GM12878 (cell line): ENCODE data around the gene PPP3CA. TPM values are rescaled to one million over a fixed set of nuclear protein-coding genes. Genes with fewer than 3 reads are reported as not detected.

Source experiments
- ATAC-seq: fragments of 200-7000 bp; cut with Tn5 transposase; 3 replicates; pipeline ENCODE4 v1.9.1; 2020; ENCODE audit warnings: mild to moderate bottlenecking, moderate library complexity
- BruUV-seq: library from RNA; stranded (reverse); fragments of 400-500 nt; replicated peaks from 2 replicates; lab custom pipeline; 2021; lab: Mats Ljungman, UMichigan
- CTCF ChIA-PET: fragments of 300-600 bp; sonication (Branson Sonifier 250); formaldehyde crosslinking; extraction: SDS; loops from one replicate; lab custom pipeline; 2021; ENCODE audit warnings: inconsistent platforms; lab: Yijun Ruan, JAX
- POLR2A ChIA-PET: fragments of 350-600 bp; formaldehyde crosslinking; extraction: SDS; loops from one replicate; lab custom pipeline; 2021; ENCODE audit warnings: inconsistent platforms; lab: Charles Lee
- RAD21 ChIA-PET: fragments of 300-600 bp; sonication (Branson Sonifier 250); formaldehyde crosslinking; loops from one replicate; lab custom pipeline; 2023; ENCODE audit warnings: antibody characterized with exemption; ENCODE audit not compliant: unreplicated experiment; lab: Charles Lee
- SMC1A ChIA-PET: fragments of 300-600 bp; sonication (Branson Sonifier 250); formaldehyde crosslinking; loops from one replicate; lab custom pipeline; 2023; ENCODE audit not compliant: unreplicated experiment, uncharacterized antibody; lab: Charles Lee
- DNase-seq: peaks from one replicate; pipeline ENCODE4 v3.0.0-alpha.2; 2011; ENCODE audit warnings: low read depth, low spot score
- FAIRE-seq: peaks from 3 replicates; lab custom pipeline; 2011; peaks lifted over from hg19 to GRCh38; lab: Jason Lieb, UNC
- H2AFZ ChIP-seq: 2 replicates; pipeline ENCODE4 v1.6.0; 2011; ENCODE audit warnings: low read depth, low read length, control low read depth; ENCODE audit not compliant: control insufficient read depth
- H3K27ac ChIP-seq: 2 replicates; pipeline ENCODE4 v1.5.1; 2011; ENCODE audit warnings: control low read depth; ENCODE audit not compliant: control insufficient read depth, insufficient read depth
- H3K27me3 ChIP-seq, 2 experiments: replicated peaks in 1 of 2; 2 replicates each; pipeline versions ENCODE4 v1.6.0 to v1.6.1; 2011; ENCODE audit warnings: low read length in 1 of 2; ENCODE audit not compliant: control insufficient read depth in 2 of 2, insufficient read depth in 2 of 2
- H3K36me3 ChIP-seq, 2 experiments: 2 replicates each; pipeline ENCODE4 v1.5.1; 2011; ENCODE audit warnings: low read length in 1 of 2; ENCODE audit not compliant: control insufficient read depth in 2 of 2, insufficient read depth in 2 of 2
- H3K4me1 ChIP-seq: 2 replicates; pipeline ENCODE4 v1.6.1; 2011; ENCODE audit warnings: mild to moderate bottlenecking, low read length, moderate library complexity, mixed read lengths; ENCODE audit not compliant: control insufficient read depth, insufficient read depth
- H3K4me2 ChIP-seq: 2 replicates; pipeline ENCODE4 v1.6.0; 2011; ENCODE audit warnings: control low read depth; ENCODE audit not compliant: control insufficient read depth, insufficient read depth
- H3K4me3 ChIP-seq: fragments of 200-600 bp; sonication (generic); 2 replicates; pipeline ENCODE4 v1.5.1; 2016
- H3K79me2 ChIP-seq: 2 replicates; pipeline ENCODE4 v1.6.0; 2011; ENCODE audit warnings: low read length; ENCODE audit not compliant: control insufficient read depth, insufficient read depth
- H3K9ac ChIP-seq: 2 replicates; pipeline ENCODE4 v1.8.0; 2011; ENCODE audit warnings: low read length, control low read depth, mixed read lengths; ENCODE audit not compliant: control insufficient read depth, insufficient read depth
- H3K9me3 ChIP-seq: replicated peaks from 3 replicates; pipeline ENCODE4 v1.5.1; 2011; ENCODE audit warnings: mild to moderate bottlenecking, low read length; ENCODE audit not compliant: control insufficient read depth, insufficient read depth
- H4K20me1 ChIP-seq: 2 replicates; pipeline ENCODE4 v1.6.0; 2011; ENCODE audit not compliant: control insufficient read depth, insufficient read depth
- ASH2L ChIP-seq: fragments of 300-600, 200-600 bp; sonication (generic); IDR thresholded peaks from 2 replicates; pipeline ENCODE4 v1.6.1; 2017; ENCODE audit warnings: low read depth, mild to moderate bottlenecking, borderline replicate concordance
- EED ChIP-seq: sonication (generic); IDR thresholded peaks from 2 replicates; pipeline ENCODE4 v1.6.1; 2016; ENCODE audit warnings: antibody characterized with exemption, low read depth
- FOXK2 ChIP-seq: fragments of 450-650 bp; IDR thresholded peaks from 2 replicates; pipeline ENCODE4 v1.6.1; 2017; ENCODE audit warnings: mild to moderate bottlenecking, moderate library complexity
- GATAD2B ChIP-seq: fragments of 450-650 bp; conservative IDR thresholded peaks from 2 replicates; pipeline ENCODE4 v1.6.1; 2017; ENCODE audit warnings: low read depth, mild to moderate bottlenecking, moderate library complexity
- KAT2A ChIP-seq: conservative IDR thresholded peaks from 2 replicates; pipeline ENCODE4 v1.6.1; 2011; ENCODE audit warnings: low read depth, low read length; ENCODE audit not compliant: control insufficient read depth
- POLR2A ChIP-seq: IDR thresholded peaks from 2 replicates; pipeline ENCODE4 v1.6.1; 2011; ENCODE audit warnings: low read depth, mild to moderate bottlenecking, low read length
- RAD51 ChIP-seq: fragments of 450-650 bp; IDR thresholded peaks from 2 replicates; pipeline ENCODE4 v1.6.1; 2016; ENCODE audit warnings: moderate library complexity, mild to moderate bottlenecking, inconsistent platforms
- WGBS: methylation state at CpG from one replicate; pipeline ENCODE4 v1.1.6; 2016; ENCODE audit warnings: low lambda C conversion rate; ENCODE audit not compliant: insufficient replicate concordance, insufficient coverage; ENCODE audit errors: missing lambda C conversion rate; 5-methylcytosine and 5-hydroxymethylcytosine counted together
- in situ Hi-C: fragments of 300-500 bp; cut with MboI; formaldehyde crosslinking; loops from 9 replicates; pipeline ENCODE4 v1.14.3; 2018; ENCODE audit warnings: mixed read lengths
- intact Hi-C: fragments of 100-400 bp; cut with micrococcal nuclease; formaldehyde crosslinking; loops from one replicate; pipeline ENCODE4 v1.14.2; 2022; ENCODE audit not compliant: unreplicated experiment
- polyA plus RNA-seq, 11 experiments: library from polyadenylated mRNA; depleted of rRNA in 4 of 11; unstranded in 6 of 11; stranded (reverse) in 5 of 11; fragments of >200 nt; fragmentation: Nextera tagmentation in 4 of 11; fragmentation: Illumina TruSeq in 1 of 11; extraction: Ambion mirVana in 4 of 11; extraction: Trizol in 1 of 11; gene quantifications; 1 replicate in 1 of 11; 2 replicates in 10 of 11; pipeline versions ENCODE4 v1.2.1 to v1.2.3, GENCODE V29; 2011 to 2016; ENCODE audit warnings: inconsistent platforms in 2 of 11, missing spikeins in 2 of 11, low read depth in 1 of 11
- total RNA-seq, 4 experiments: library from RNA; depleted of rRNA in 3 of 4; stranded (reverse); fragments of >200 nt in 3 of 4; fragmentation: Illumina TruSeq in 1 of 4; extraction: Trizol in 1 of 4; gene quantifications; 2 replicates each; pipeline versions ENCODE4 v1.2.1 to v1.2.3, GENCODE V29; 2013 to 2021
- TF ChIP-seq, protein P1 (sequence below): IDR thresholded peaks from 2 replicates; pipeline ENCODE4 v1.6.1; 2011; ENCODE audit warnings: borderline replicate concordance, low read depth, mild to moderate bottlenecking, moderate library complexity, mixed read lengths, low read length; ENCODE audit not compliant: insufficient read depth; ENCODE audit errors: extremely low read length
- TF ChIP-seq, protein P2 (sequence below): fragments of 450-650 bp; IDR thresholded peaks from 2 replicates; pipeline ENCODE4 v1.6.1; 2018; ENCODE audit warnings: borderline replicate concordance, mild to moderate bottlenecking; ENCODE audit not compliant: partially characterized antibody
- TF ChIP-seq, protein P3 (sequence below): fragments of 450-650 bp; IDR thresholded peaks from 2 replicates; pipeline ENCODE4 v1.6.1; 2017; ENCODE audit warnings: mild to moderate bottlenecking, moderate library complexity
- TF ChIP-seq, protein P4 (sequence below): fragments of 450-650 bp; IDR thresholded peaks from 2 replicates; pipeline ENCODE4 v1.6.1; 2017; ENCODE audit warnings: mild to moderate bottlenecking, moderate library complexity
- TF ChIP-seq, protein P5 (sequence below): IDR thresholded peaks from 2 replicates; pipeline ENCODE4 v1.6.1; 2011; ENCODE audit warnings: low read depth, mild to moderate bottlenecking, low read length, moderate library complexity, borderline replicate concordance; ENCODE audit errors: extremely low read depth

PPP3CA gene
- total and polyA plus RNA-seq, 10 of the 15 experiments (the other 5 are each of a cell fraction or from before 2014, with no cell fraction given) = 0.33 to 9.0 (median 1.0) TPM

DNA sequence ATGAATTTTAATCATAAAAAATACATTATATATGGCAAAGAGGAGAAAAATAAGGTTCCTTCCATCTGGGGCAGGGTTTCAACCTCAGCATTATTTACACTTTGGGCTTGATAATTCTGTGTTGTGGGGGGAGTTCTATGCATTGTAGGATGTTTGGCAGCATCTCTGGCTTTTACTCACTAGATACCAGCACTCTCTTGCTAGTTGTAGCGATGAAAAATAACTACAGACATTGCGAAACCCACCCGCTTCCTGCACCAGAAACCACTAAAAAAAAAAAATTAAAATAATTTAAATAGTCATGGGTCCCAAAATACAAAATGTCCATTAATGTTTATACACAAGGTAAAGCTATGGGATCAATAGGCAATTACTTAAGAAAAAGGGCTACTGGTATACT, 52.7 kb downstream of the PPP3CA start:
- ATAC-seq (no peak), DNase-seq (no peak), FAIRE-seq (no peak)
- intact Hi-C loops = no loop called here
- no peaks in the 10 kb centered on the region for H3K27me3 ChIP-seq
- no peak overlapping the region for H3K4me2 ChIP-seq
- ChIA-PET SMC1A (no interaction called here), POLR2A (no interaction called here), RAD21 (no interaction called here), CTCF (no interaction called here)
- H3K9ac ChIP-seq = no peak overlapping the region
- no peaks in the 10 kb centered on the region for H4K20me1 ChIP-seq
- H3K9me3 ChIP-seq = no peaks in the 10 kb centered on the region
- no peak overlapping the region for H3K4me3 ChIP-seq
- H2AFZ ChIP-seq = no peak overlapping the region
- no peak overlapping the region for H3K27ac ChIP-seq
- H3K36me3 ChIP-seq = no peaks in the 10 kb centered on the region
- WGBS = 84% methylated on average over 3 of the region's 3 CpGs
- no peaks in the 10 kb centered on the region for H3K79me2 ChIP-seq
- no peaks in the 10 kb centered on the region for H3K4me1 ChIP-seq
- in situ Hi-C loops = no loop called here
- no TSS peak for BruUV-seq
- TF ChIP-seq, protein P1, sequence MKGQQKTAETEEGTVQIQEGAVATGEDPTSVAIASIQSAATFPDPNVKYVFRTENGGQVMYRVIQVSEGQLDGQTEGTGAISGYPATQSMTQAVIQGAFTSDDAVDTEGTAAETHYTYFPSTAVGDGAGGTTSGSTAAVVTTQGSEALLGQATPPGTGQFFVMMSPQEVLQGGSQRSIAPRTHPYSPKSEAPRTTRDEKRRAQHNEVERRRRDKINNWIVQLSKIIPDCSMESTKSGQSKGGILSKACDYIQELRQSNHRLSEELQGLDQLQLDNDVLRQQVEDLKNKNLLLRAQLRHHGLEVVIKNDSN = no peak
- TF ChIP-seq, protein P2, sequence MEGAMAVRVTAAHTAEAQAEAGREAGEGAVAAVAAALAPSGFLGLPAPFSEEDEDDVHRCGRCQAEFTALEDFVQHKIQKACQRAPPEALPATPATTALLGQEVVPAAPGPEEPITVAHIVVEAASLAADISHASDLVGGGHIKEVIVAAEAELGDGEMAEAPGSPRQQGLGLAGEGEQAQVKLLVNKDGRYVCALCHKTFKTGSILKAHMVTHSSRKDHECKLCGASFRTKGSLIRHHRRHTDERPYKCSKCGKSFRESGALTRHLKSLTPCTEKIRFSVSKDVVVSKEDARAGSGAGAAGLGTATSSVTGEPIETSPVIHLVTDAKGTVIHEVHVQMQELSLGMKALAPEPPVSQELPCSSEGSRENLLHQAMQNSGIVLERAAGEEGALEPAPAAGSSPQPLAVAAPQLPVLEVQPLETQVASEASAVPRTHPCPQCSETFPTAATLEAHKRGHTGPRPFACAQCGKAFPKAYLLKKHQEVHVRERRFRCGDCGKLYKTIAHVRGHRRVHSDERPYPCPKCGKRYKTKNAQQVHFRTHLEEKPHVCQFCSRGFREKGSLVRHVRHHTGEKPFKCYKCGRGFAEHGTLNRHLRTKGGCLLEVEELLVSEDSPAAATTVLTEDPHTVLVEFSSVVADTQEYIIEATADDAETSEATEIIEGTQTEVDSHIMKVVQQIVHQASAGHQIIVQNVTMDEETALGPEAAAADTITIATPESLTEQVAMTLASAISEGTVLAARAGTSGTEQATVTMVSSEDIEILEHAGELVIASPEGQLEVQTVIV = no peak
- TF ChIP-seq, protein P3, sequence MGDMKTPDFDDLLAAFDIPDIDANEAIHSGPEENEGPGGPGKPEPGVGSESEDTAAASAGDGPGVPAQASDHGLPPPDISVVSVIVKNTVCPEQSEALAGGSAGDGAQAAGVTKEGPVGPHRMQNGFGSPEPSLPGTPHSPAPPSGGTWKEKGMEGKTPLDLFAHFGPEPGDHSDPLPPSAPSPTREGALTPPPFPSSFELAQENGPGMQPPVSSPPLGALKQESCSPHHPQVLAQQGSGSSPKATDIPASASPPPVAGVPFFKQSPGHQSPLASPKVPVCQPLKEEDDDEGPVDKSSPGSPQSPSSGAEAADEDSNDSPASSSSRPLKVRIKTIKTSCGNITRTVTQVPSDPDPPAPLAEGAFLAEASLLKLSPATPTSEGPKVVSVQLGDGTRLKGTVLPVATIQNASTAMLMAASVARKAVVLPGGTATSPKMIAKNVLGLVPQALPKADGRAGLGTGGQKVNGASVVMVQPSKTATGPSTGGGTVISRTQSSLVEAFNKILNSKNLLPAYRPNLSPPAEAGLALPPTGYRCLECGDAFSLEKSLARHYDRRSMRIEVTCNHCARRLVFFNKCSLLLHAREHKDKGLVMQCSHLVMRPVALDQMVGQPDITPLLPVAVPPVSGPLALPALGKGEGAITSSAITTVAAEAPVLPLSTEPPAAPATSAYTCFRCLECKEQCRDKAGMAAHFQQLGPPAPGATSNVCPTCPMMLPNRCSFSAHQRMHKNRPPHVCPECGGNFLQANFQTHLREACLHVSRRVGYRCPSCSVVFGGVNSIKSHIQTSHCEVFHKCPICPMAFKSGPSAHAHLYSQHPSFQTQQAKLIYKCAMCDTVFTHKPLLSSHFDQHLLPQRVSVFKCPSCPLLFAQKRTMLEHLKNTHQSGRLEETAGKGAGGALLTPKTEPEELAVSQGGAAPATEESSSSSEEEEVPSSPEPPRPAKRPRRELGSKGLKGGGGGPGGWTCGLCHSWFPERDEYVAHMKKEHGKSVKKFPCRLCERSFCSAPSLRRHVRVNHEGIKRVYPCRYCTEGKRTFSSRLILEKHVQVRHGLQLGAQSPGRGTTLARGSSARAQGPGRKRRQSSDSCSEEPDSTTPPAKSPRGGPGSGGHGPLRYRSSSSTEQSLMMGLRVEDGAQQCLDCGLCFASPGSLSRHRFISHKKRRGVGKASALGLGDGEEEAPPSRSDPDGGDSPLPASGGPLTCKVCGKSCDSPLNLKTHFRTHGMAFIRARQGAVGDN = no peak
- TF ChIP-seq, protein P4, sequence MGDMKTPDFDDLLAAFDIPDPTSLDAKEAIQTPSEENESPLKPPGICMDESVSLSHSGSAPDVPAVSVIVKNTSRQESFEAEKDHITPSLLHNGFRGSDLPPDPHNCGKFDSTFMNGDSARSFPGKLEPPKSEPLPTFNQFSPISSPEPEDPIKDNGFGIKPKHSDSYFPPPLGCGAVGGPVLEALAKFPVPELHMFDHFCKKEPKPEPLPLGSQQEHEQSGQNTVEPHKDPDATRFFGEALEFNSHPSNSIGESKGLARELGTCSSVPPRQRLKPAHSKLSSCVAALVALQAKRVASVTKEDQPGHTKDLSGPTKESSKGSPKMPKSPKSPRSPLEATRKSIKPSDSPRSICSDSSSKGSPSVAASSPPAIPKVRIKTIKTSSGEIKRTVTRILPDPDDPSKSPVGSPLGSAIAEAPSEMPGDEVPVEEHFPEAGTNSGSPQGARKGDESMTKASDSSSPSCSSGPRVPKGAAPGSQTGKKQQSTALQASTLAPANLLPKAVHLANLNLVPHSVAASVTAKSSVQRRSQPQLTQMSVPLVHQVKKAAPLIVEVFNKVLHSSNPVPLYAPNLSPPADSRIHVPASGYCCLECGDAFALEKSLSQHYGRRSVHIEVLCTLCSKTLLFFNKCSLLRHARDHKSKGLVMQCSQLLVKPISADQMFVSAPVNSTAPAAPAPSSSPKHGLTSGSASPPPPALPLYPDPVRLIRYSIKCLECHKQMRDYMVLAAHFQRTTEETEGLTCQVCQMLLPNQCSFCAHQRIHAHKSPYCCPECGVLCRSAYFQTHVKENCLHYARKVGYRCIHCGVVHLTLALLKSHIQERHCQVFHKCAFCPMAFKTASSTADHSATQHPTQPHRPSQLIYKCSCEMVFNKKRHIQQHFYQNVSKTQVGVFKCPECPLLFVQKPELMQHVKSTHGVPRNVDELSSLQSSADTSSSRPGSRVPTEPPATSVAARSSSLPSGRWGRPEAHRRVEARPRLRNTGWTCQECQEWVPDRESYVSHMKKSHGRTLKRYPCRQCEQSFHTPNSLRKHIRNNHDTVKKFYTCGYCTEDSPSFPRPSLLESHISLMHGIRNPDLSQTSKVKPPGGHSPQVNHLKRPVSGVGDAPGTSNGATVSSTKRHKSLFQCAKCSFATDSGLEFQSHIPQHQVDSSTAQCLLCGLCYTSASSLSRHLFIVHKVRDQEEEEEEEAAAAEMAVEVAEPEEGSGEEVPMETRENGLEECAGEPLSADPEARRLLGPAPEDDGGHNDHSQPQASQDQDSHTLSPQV = no peak
- TF ChIP-seq KAT2A (no peak), POLR2A (no peak), FOXK2 (no peak), EED (no peak), RAD51 (no peak), GATAD2B (no peak), ASH2L (no peak)
- TF ChIP-seq, protein P5, sequence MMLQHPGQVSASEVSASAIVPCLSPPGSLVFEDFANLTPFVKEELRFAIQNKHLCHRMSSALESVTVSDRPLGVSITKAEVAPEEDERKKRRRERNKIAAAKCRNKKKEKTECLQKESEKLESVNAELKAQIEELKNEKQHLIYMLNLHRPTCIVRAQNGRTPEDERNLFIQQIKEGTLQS = no peak
